Posterior cingulate gyrus (tissue), 11 donors: ENCODE measurements around the gene SPATA13.

Experiments used
- DNase-seq, 10 donors: peaks; one replicate each; pipeline versions ENCODE4 v3.0.0 to v3.0.0-alpha.2; 2020 to 2021; ENCODE audit warnings: mixed read lengths in 3 of 10
- intact Hi-C: fragments of 100-400 bp; cut with DNase I; formaldehyde crosslinking; loops from one replicate; pipeline ENCODE4 v1.15.1; 2023

Gene SPATA13

DNA sequence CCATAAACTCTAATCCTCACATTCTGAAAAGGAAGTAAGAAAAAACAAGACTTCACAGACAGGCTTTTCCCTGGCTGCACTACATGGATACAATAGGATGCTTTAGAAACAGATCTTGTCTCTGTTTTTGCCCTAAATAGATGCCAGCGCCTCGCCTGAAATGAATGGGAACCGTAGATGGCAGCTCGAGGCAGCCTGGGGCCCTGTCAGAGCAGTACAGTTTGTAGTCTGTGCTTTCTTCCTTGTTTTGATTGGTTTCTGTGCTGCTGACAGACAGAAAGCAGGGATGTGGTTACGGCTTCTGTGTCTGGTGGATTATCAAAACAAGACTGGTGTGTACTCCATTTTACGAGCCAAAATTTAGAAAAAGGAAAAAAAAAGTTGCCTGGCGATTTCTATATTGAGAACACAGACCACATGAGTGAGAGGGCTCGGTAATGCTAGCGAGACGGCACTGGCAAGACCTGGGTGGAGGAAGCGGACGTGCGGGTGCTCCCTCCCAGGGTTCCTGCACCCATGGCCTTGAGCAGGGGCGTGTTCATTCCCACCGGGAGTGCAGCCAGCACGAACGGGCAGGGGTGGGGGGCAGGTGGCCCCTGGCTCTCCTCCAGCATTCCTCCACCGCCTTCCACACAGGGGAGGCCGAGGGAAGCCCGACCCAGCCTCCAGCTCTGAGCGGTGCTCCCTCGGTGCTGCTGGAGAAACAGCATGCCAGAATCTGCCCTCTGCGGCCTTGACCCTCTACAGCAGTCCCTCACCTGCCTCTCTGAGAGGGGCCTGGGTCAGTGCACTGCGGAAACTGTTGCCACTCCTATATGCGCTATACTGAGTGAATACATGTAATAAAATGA, 111.3 kb downstream of the SPATA13 start:
- DNase-seq, result peak; percentile 47 to 96 (median 68)
- intact Hi-C loops, result no loop called here

DNA sequence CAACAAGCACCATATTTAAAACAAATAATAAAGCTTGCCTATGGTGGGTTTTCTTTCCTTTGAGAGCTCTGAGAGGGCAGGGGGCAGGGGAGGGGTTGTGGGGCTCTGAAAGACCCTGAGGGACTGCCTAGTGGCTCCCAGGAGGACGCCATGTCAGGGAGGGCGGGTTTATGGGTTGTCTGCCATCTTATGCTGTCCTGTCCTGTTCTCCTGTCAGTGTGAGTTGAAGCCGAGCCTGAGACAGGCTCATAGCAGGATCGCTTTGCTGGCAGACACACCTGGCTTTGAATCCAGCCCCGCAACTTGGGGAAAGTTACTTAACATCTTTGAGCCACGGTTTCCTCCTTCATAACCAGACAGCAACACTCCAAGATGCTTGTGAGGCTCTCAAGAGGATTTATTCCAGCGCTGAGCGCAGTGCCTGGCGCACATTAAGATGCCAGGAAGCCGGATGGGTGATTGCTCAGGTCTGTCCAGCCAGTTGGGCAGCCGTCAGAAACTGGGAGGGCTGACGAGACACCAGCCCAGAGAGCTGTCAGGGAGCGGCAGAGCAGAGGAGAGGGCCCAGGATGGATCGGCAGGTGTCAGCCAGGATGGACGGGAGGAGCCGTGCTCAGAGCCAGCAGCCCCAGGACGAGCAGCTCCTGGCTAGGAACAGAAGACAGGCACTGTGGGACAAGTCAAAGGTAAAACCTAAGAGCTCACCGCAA, 112.1 kb downstream of the SPATA13 start:
- peak in 1 of 10 donors; percentile 66 for DNase-seq
- intact Hi-C loops, result no loop called here

DNA sequence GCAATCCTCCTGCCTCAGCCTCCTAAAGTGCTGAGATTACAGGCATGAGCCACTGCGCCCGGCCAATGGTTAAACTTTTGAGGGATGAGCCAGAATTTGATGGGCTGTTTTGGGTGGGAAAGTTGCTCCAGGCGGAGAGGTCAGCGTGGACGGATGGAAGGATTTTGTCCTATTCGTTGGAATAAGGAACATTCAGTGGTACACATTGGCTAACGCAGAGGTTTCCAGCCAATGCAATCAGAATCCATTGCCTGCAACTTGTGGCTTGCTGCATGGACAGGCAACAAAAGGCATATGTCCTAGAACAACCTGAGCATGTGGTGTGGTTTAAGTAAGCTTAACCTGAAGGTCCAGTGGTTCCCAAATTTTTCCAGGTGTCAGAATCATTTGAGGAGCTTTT, 113.4 kb downstream of the SPATA13 start:
- intact Hi-C loops, result no loop called here

DNA sequence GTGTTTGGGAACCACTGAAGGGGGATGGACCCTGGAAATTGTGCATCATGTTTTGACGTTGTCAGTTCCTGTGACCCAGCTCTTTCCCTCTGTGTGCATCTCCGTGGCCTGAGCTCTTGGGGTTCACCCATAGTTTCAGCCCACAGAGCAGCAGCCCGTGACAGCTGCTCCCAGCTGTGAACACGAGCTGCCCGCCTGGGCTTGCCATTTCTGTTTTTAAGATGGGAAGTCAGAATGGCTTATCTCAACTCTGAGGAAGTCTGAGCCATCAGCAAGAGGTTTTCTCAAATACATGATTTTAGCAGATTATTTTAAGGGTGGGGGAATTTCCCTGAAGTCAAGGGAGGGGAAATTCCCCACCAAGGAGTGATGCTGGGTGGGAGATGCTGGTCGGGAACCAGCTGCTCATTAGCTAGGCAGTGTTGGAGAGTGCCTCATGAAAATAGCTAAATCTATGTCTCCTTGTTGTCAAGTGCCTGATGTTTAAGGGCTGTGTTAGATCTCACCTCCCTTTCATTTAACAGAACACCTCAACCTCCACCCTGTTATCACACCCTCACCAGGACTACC, 114.0 kb downstream of the SPATA13 start:
- peak in 2 of 10 donors; percentile 39 to 66 for DNase-seq
- intact Hi-C loops, result no loop called here

More for the DNA sequence above, 113.4 kb downstream of the SPATA13 start:
- peak in 1 of 10 donors; percentile 33 for DNase-seq

DNA sequence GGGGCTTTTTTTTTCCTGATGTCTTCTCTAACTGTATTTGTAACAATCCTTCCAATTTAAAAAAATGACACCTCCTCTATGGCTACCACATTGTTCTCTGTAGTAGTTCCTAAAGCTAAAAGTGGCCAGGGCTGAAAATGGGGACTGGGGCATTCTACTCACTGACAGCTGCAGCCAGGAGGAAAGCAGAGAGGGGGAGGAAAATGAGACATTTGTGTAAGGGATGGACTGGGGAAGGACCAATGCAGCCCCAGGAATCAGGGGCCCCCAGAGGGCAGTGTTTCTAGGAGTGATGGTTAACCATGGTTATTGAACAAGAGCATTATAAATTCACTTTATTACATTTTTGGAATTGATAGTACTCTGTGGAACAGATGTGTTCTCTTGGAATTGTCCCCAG, 114.5 kb downstream of the SPATA13 start:
- intact Hi-C loops, result no loop called here
- no peak for DNase-seq

DNA sequence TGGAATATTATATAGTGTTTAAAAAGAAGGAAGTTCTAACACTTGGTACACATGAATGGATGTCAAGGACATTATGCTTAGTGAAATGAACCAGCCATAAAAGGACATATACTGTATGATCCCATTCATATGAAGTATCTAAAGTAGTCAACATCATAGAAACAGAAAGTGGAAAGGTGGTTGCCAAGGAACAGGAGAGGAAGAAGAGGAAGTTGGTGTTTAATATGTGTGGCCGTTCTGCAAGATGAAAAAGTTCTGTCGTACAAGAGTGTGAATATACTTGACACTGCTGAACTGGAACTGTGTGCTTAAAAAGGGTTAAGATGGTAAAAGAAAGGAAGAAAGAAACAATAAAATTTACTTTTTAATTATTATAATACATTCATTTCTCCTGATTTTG, 115.8 kb downstream of the SPATA13 start:
- DNase-seq, result no peak
- intact Hi-C loops, result no loop called here

DNA sequence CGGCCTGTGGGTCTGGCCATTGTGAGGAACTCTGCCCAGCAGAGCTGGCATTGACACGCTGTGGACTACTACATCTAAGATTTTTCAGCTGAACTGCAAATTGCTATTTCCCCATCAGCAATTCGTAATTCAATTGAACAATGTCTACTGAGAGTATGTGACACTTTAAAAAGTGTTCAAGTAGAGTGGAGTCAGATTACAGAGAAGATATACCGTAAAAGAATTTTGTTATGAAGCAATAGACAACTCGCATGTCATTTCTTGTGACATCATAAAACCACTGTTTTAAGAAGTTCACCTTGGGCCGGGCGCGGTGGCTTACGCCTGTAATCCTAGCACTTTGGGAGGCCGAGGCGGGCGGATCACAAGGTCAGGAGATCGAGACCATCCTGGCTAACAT, 116.3 kb downstream of the SPATA13 start:
- DNase-seq, result no peak
- intact Hi-C loops, result no loop called here

DNA sequence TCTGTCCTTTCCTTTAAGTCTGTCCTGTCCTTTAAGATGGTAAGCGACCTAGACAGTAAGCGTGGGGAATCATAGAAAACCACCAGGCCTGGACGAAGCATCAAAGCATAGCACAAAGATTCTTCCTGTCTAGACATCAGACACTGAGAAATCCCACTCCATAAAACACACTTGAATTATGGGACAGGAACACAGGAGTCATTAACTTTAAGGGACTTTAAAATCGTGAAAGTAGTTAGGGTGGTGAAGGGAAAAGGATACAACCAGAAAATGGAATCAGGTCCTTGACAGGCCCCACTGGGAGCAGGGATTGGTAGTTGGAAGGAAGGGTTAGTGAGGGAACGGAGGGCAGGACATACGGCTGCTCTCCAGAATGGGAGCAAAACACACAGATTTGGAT, 117.2 kb downstream of the SPATA13 start:
- no peak for DNase-seq
- intact Hi-C loops, result no loop called here

DNA sequence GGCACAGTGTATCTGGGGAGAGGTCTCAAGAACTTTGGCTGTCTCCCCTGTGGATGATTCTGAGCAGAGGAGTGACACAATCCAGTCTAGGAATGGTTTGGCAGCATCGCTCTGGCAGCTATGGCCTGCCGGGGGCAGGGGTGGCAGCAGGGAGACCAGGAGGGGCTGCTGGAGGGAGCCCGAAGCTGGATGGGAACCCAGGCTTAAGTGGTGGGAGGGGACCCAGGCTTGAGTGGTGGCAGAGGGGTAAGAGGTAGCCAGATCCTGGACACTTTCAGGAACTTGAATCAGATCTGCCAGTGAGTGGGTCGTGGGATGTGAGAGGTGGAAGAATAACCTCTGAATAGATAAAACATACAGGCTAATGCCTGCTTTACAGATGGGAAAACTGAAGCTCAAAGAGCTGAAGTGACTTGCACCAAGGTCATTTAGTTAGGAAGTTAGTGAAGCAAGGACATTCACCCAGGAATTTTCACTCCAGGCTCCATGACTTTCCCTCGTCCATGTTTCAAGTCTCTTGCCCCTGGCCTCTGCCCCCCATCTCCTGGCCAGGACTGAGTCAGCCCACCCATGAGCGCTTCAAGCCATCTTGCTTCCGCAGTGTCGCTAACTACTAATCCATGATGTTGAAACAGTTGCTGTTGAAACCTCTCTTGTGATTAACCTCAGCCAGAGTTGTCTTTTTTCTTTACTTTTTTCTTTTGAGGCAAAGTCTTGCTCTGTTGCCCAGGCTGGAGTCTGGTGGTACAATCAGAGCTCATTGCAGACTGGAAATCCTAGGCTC, 119.0 kb downstream of the SPATA13 start:
- DNase-seq, result no peak
- intact Hi-C loops, result no loop called here

DNA sequence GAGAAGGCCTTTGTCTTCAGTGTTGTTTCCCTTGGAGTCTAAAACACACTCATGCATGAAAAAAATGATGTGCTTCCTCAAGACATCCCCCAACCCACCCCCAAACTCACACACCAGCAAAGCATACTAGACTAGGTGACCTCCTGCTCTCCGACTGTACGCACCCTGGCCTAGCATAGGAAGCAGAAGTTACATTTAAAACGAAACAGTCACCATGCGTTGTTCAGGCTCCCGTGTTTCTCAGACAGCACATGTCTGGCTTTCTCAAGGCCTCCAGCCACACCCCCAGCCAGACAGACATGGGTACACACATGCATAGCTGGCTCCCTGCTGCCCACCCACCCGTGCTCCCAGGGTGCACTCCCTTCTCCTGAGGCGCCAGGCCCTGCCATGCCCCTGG, 120.2 kb downstream of the SPATA13 start:
- intact Hi-C loops, result no loop called here
- peak in 1 of 10 donors; percentile 40 for DNase-seq

DNA sequence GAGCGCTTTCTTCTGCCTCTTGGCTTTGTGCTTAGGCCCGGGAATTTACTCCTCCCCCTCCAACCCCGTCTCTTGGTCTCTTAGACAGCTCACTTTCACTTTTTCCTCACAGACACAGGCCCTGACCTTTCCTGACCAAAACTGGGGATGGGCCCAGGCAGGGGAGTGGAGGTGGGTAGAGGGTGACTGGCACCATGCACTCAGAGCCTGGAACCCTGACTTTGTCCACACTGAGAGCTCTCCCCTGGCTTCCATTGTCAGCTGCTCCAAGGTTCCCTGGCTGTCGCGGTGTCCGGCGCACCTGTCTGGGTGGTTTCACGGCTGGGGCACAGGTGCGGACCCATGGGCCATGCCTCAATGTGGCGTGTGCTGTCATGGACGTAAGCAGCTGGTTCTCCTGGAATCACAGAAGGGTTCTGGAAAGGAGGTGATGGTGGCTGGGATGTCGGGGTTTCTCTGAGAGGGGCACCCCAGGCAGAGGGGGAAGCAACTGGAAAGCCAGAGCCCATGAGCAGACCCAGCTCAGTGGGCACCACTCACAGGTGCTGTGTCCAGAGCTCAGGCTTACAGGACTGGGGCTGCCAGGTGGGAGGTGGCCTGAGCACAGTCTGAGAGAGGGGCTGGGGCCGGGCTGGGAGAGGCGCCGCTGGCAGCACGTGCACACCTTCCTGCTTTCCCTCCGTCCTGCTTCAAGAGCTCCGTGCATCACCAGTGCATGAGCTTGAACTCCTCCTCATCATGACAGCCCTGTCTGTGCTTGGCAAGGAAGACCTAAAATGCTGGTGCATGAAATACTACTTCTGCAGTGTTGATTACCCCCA, 120.9 kb downstream of the SPATA13 start:
- no peak for DNase-seq
- intact Hi-C loops, result no loop called here

DNA sequence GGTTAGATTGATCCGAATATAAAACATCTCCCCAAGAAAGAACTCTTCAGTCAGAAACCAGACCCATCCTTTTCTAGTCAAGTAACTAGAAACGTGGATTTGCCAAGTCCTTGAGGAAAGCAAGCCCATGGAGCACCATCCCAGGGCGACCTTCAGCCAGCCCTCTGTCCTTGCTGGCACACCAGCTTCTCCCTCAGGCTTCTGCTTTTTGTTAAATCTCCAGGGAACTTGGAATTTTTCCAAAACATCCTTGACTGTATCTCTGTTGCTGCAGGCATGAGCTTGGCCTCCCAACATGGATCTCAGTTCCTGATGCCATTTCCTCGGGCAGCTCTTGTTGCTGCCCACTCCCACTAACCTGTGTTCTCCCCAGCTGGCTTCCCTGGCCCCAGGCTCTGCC, 121.7 kb downstream of the SPATA13 start:
- no peak for DNase-seq
- intact Hi-C loops, result no loop called here

DNA sequence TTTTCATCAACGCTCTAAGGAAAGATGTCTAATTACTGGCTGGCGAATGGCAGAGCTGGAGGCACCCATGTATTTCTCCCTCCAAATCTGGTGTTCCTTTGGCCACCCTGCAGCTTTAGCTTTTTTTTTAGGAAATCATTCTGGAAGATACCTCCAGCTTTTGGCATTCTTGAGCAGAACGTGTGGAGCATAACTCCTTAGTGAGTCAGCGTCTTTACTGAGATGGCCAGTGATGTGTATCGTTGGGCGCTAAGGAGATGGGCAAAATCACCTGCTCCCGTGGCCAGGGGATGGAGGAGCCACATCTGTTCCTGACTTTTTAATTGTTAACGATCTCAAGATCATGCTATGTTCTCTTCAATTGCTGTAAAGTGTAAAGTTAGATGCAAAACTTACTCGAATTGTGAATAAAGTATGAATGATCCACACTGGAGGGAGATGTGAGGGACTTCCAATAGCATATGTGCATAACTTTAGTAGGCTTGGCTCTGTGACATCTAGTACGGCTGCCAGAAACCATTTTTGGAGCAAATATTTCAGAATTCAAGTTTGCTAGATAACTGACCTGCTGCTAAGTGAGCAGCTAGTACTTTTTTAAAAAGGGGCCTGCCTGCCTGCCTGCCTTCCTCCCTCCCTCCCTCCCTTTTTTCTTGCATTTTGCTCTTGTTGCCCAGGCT, 124.5 kb downstream of the SPATA13 start:
- intact Hi-C loops, result no loop called here
- DNase-seq, result no peak

DNA sequence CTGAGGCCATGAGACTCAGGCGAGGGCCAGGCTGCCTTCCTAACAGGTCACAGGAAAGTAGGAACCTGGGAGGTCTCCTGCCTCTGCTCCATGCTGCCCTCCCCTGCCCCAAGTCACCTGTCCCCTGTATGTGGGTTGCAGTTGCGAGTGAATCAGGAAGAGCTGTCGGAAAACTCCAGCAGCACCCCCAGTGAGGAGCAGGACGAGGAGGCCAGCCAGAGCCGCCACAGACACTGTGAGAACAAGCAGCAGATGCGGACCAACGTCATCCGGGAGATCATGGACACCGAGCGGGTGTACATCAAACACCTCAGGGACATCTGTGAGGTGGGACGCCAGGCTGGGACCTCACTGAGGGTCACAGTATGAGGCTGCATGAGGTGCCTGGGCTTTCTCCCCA, 126.1 kb downstream of the SPATA13 start:
- intact Hi-C loops, result no loop called here
- DNase-seq, result no peak

DNA sequence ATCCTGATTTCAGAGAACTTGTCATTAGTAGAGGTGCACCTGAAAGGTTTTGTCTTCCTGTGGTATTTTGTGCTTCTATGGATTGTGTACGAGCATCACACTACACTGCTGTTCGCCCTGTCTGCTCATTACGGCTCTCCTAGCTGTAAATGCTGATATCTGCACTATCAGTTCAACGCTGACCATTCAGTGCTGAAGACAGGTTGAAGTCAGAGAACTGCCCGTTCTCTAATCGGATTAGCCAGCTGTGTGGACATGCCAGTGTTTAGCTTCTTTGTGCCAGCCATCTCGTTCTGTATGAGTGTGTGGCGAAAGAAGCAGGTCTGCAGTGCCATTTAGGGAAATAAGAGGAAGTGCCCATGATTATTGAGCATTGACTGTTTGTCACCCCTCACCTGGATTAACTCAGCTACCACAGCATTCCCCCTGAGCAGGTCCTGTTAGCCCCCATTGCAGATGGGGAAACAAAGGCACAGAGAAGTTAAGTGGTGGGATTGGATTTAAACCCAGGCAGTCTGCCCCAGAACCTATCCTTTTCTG, 127.3 kb downstream of the SPATA13 start:
- intact Hi-C loops, result no loop called here
- no peak for DNase-seq

DNA sequence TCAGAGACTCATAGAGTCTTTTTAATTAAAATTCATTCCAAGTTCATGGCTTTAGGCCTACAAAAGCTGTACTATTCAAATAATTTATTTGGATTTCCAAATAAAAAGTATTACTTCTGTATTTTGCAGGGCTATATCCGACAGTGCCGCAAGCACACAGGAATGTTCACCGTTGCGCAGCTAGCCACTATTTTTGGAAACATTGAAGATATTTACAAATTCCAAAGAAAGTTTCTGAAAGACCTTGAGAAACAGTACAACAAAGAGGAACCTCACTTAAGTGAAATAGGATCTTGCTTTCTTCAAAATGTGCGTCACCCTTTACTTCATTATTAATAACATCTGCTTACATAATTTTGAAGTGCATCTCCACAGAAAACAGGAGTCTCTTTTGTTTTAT, 128.3 kb downstream of the SPATA13 start:
- intact Hi-C loops, result no loop called here
- DNase-seq, result no peak

DNA sequence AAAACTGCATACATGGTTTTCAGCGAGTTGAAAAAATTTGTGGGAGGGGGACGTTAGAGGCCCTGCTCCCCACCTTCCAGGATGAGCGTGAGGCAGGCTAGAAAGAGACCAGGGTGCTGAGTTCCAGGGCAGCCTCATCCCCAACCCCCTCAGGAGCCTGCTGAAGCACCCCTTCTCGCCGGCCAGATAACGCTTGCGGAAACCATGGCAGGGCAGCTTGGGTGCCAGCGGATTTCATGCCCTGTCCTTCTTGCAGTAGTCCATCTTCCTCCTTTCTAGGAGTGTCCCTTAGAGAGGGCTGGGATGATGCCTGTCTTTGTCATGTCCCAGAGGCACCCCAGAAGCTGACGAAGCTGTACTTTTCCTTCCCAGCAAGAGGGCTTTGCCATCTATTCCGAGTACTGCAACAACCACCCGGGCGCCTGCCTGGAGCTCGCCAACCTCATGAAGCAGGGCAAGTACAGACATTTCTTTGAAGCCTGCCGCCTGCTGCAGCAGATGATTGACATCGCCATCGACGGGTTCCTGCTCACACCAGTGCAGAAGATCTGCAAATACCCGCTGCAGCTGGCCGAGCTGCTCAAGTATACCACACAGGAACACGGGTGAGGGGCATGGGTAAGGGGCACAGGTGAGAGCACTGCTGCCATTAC, 129.9 kb downstream of the SPATA13 start:
- intact Hi-C loops, result no loop called here
- DNase-seq, result no peak

DNA sequence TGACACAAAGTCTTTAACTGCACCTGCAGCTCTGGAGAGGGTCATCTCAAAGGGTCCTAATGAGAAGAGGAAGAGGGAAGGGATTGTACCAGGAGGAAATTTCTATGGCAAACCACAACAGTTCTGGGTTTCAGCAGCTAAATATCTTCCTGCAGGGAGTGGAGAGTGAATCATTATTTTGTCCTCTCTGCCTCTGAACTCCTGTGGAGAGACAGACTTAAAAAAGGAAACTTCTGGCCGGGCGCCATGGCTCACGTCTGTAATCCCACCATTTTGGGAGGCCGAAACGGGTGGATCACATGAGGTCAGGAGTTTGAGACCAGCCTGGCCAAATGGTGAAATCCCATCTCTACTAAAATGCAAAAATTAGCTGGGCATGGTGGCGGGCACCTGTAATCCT, 132.0 kb downstream of the SPATA13 start:
- intact Hi-C loops, result no loop called here
- DNase-seq, result no peak

DNA sequence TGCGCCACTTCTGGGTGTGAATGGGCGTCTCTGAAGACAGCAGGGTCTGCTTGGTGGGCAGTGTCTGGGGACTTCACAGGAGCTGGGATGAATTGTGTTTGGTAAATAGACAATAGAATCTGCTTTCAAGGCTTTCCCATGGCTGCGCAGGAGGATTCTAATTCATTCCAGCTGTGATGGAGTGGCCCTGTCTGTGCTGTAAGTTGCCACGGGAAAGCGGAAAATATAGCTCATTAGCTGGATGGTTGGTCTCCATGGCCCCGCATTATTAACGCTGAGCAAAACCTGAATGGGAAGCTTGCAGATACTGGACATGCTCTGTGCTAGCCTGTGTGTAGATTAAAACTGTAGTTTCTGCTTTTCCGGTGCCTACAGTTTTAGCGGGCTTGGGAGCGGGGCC, 133.2 kb downstream of the SPATA13 start:
- DNase-seq, result no peak
- intact Hi-C loops, result no loop called here
